Spinal cord (tissue), 10 donors: ENCODE results near the gene TRIM8. TPM values are rescaled to one million over a fixed set of nuclear protein-coding genes. Genes with fewer than 3 reads are reported as not detected.

Experiments used
- DNase-seq, 6 donors: peaks; one replicate each; pipeline versions ENCODE4 v3.0.0 to v3.0.0-alpha.2; 2013 to 2015; ENCODE audit warnings: low spot score in 6 of 6, low read depth in 4 of 6
- H3K27ac ChIP-seq: one replicate; pipeline ENCODE4 v1.5.1; 2013; ENCODE audit warnings: low read depth, low read length, control low read depth
- H3K27me3 ChIP-seq: one replicate; pipeline ENCODE4 v1.6.1; 2013; ENCODE audit warnings: low read length; ENCODE audit not compliant: control insufficient read depth, insufficient read depth
- H3K36me3 ChIP-seq: one replicate; pipeline ENCODE4 v1.6.1; 2013; ENCODE audit warnings: low read length; ENCODE audit not compliant: control insufficient read depth, insufficient read depth
- H3K4me1 ChIP-seq: one replicate; pipeline ENCODE4 v1.6.1; 2013; ENCODE audit warnings: low read length; ENCODE audit not compliant: control insufficient read depth, insufficient read depth
- H3K4me3 ChIP-seq: one replicate; pipeline ENCODE4 v1.5.1; 2013; ENCODE audit warnings: low read depth, low read length, control low read depth
- H3K9me3 ChIP-seq: one replicate; pipeline ENCODE4 v1.6.1; 2013; ENCODE audit warnings: low read length; ENCODE audit not compliant: control insufficient read depth, insufficient read depth
- WGBS: methylation state at CpG from one replicate; pipeline ENCODE4 v1.1.5; 2013; ENCODE audit warnings: missing lambda C conversion rate; ENCODE audit not compliant: insufficient coverage; 5-methylcytosine and 5-hydroxymethylcytosine counted together
- polyA plus RNA-seq, 2 donors: library from polyadenylated mRNA; unstranded; fragments of 120-200 nt; gene quantifications; one replicate each; pipeline ENCODE4 v1.2.1, GENCODE V29; 2013; ENCODE audit not compliant: insufficient read length in 2 of 2
- total RNA-seq, 2 donors: library from RNA; depleted of rRNA in 1 of 2; stranded (reverse); fragments of 120-200 nt in 1 of 2; fragments of >200 nt in 1 of 2; gene quantifications; one replicate each; pipeline versions ENCODE4 v1.2.3 to v1.2.4, GENCODE V29; 2013 to 2014
- donor health status: healthy.

TRIM8 gene
- total and polyA plus RNA-seq, 4 donors, result 42.2 to 156 (median 102) TPM

DNA sequence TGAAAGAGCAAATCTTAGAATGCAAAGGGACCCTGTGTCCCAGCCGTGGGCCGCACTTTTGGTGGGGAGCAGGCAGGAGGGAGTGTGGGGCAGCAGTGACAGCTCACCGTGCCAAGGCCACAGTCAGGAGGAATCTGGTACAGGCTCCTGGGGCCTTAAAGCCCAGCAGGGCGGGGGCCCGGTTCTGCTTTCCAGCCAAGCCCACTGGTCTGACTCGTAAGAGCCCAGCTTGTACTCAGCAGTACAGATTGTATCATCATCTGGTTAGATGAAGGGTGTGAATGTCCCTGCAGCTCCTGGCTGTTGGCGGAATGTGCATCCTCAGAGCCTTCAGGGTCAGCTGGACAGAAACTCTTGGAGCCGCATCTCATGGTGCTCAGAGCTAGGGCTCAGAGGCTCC is 30.5 kb upstream of the TRIM8 start:
- Histone ChIP-seq H3K4me1 (peaks cover 58% of the 10 kb centered on the region), H3K9me3 (no peaks in the 10 kb centered on the region), H3K27me3 (no peaks in the 10 kb centered on the region), H3K4me3 (no peak overlapping the region), H3K36me3 (peaks cover 38% of the 10 kb centered on the region), H3K27ac (peak overlapping the region; percentile 54)
- DNase-seq, result no peak
- WGBS, result 68% methylated on average over 8 of the region's 8 CpGs

DNA sequence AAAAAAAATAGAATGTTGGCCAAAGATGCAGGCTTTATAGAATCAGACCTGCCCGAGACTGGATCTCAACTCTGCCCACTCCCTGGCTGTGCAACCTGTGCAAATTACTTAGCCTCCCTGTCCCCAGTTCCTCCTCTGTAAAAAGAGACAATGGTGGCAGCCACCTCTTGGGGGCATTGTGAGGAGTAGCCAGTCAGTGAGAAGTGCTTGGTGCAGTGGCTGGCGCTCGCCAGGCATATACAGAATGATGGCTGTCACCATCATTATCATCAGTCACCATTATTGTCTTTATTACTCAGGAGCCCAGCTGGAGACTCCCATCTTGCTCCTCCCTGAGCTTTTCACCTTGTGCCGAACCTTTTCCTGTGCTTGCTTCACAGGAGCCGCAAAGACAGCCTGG is 29.4 kb upstream of the TRIM8 start:
- no peaks in the 10 kb centered on the region for H3K9me3 ChIP-seq
- DNase-seq, result no peak
- H3K4me3 ChIP-seq, result no peak overlapping the region
- H3K4me1 ChIP-seq, result peaks cover 69% of the 10 kb centered on the region
- H3K27me3 ChIP-seq, result no peaks in the 10 kb centered on the region
- 76% methylated on average over 5 of the region's 5 CpGs for WGBS
- H3K27ac ChIP-seq, result no peak overlapping the region
- H3K36me3 ChIP-seq, result peaks cover 49% of the 10 kb centered on the region

DNA sequence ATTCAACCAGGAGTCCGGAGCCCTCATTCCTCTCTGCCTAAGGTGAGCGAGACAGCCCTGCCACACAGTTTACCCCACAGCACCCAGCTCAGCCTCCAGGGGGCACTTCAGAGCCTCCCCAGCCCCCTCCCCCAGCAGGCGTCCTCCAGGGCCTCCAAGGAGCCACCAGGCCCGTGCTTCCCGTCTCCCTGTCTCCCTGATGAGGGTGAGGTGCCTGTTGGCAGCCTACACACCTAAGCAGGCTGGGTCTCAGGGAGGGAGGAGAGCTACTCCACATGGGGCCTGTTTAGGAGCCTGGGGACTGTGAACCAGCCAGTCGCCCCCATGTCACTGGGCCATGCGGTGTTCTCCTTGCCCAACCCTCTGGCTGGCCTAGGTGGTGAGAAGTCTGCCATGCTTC is 28.9 kb upstream of the TRIM8 start:
- no peak overlapping the region for H3K27ac ChIP-seq
- H3K4me1 ChIP-seq, result peaks cover 74% of the 10 kb centered on the region
- no peak for DNase-seq
- no peak overlapping the region for H3K4me3 ChIP-seq
- H3K27me3 ChIP-seq, result no peaks in the 10 kb centered on the region
- no peaks in the 10 kb centered on the region for H3K9me3 ChIP-seq
- peaks cover 54% of the 10 kb centered on the region for H3K36me3 ChIP-seq
- WGBS, result 75% methylated on average over 5 of the region's 7 CpGs

DNA sequence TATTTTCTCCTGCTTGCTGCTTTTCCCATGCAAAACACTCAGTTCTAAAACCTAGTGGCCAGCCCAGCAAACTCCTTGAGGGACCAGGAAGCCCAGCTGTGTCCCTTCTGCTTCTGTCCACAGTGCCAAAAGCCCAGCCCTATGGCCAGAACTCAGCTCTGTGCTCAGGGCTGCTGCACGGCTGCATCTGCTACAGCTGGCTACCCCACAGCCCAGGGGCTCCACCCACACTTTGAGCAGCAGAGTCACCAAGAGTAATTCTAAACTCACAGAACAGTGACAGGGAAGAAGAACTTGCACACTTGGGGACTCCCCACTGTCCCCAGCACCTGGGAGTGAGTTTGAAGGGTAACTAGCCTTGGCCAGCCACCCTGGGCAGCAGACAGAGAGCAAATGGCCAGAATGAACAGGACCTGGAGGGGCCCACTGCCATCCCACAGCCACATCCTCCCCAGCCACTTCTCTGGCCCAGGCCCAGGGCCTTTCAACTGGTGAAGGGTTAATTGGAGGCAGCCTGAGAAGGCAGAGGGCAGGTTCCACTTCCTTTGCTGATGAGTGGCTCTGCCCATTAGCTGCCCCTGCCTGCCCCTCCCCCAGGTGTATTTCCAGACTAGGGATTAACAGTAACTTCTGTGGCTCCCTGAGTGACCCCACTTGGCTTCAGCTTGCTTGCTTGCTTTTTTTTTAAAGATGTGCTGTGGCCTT is 28.1 kb upstream of the TRIM8 start:
- Histone ChIP-seq H3K27ac (no peak overlapping the region), H3K36me3 (peaks cover 63% of the 10 kb centered on the region), H3K4me3 (no peak overlapping the region), H3K27me3 (no peaks in the 10 kb centered on the region), H3K9me3 (no peaks in the 10 kb centered on the region), H3K4me1 (peaks cover 80% of the 10 kb centered on the region)
- no peak for DNase-seq
- WGBS, result 14% methylated on average over 1 of the region's 1 CpG

DNA sequence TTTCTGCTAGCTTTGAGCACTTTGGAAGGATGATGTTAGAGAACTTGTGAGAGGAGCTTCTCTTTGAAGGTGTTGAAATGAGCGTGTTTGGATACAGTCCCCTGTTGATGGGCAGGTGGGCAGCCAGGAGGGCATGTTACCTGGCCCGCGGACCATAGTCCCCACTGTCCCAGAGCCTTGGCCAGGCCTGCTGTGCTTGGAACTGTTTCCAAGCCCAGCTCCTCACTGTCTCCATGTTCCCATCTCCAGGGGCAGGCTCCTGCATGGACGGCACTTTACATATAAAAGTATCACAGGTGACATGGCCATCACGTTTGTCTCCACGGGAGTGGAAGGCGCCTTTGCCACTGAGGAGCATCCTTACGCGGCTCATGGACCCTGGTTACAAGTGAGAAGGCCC is 27.2 kb upstream of the TRIM8 start:
- WGBS, result 92% methylated on average over 9 of the region's 9 CpGs
- no peak overlapping the region for H3K27ac ChIP-seq
- no peaks in the 10 kb centered on the region for H3K27me3 ChIP-seq
- DNase-seq, result no peak
- H3K4me1 ChIP-seq, result peaks cover 81% of the 10 kb centered on the region
- H3K36me3 ChIP-seq, result peaks cover 70% of the 10 kb centered on the region
- no peaks in the 10 kb centered on the region for H3K9me3 ChIP-seq
- no peak overlapping the region for H3K4me3 ChIP-seq

DNA sequence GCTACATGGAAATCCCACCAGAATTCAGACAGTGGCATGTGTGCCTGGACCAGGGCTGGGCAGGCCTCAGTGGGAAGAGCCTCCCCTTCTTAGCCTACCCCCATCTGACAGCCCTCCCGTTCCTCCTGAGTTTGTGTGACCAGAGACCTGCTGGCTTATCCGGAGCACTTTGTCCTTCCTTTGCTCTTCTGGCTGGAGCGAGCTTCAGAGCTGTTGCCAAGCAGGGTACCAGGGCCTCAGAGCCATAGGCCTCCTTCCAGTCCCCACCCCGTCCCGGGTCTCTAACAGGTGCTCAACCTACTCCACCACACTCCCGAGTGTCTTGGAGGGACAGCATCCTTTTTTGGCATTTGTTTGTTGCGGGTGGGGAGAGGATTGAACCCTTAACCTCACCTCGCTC is 26.5 kb upstream of the TRIM8 start:
- H3K36me3 ChIP-seq, result peaks cover 72% of the 10 kb centered on the region
- no peak overlapping the region for H3K4me3 ChIP-seq
- H3K27me3 ChIP-seq, result no peaks in the 10 kb centered on the region
- peak overlapping the region; percentile 74 for H3K27ac ChIP-seq
- DNase-seq, result no peak
- 94% methylated on average over 5 of the region's 8 CpGs for WGBS
- peaks cover 77% of the 10 kb centered on the region for H3K4me1 ChIP-seq
- no peaks in the 10 kb centered on the region for H3K9me3 ChIP-seq

DNA sequence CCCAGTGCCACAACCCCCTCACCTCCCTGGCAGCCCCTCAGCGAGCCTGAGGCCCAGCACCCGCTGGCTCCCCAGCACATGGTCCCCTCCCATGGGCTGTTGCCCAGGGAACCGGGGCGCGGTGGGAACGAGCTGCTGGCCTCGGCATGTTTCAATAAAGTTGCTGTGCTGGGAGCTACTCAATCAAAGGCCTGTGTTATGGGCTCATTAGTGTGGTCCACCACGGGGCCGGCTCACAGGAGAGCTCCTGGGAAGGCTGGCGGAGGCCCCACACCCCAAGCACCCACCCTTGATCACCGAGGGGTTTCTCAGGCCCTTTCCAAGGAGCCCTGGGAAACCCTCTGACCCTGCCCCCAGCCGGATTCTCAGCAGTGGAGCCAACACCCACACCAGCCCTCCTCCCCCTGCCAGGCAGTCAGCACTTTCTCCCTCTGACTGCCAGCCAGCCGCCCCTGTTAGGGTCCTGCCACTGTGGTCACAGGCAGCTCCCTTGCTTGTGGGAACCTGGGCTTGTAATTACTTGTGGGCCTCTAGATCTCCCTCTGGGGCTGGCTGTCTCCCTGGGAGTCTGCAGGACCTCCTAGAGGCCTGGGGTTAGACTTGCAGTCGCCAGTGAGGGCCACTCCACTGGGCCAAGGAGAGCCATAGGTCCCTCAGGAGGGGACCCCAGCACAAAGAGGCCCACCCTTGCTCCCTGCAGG is 24.8 kb upstream of the TRIM8 start:
- Histone ChIP-seq H3K27me3 (no peaks in the 10 kb centered on the region), H3K27ac (peak overlapping the region; percentile 74), H3K4me1 (peaks cover 68% of the 10 kb centered on the region), H3K4me3 (no peak overlapping the region), H3K36me3 (peaks cover 72% of the 10 kb centered on the region), H3K9me3 (no peaks in the 10 kb centered on the region)
- WGBS, result 27% methylated on average over 14 of the region's 14 CpGs
- DNase-seq, result peak in 3 of 6 donors; percentile 40 to 78 (median 71)

DNA sequence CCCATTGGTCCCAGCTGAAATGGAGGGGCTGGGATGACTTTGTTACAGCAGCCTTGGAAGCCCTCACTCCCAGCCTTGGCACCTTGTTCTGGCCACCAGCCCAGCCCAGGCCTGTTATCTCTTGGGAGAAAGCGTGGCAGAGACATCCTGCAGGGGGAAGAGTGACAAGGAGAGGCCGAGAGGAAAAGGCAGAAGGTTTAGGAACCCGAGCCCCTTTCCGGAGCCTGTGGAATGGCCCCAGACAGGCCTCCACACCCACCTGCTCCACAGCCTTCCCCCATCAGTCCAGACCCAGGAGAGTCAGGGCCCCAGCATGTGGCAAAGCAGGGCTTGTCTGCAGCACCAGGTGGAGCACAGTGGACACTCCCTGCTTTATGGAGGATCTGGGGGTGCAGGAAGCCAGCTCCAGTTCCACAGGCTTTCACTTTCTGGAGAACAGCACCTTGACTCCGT is 24.1 kb upstream of the TRIM8 start:
- Histone ChIP-seq H3K36me3 (peaks cover 68% of the 10 kb centered on the region), H3K4me1 (peaks cover 69% of the 10 kb centered on the region), H3K27ac (peak overlapping the region; percentile 74), H3K9me3 (no peaks in the 10 kb centered on the region), H3K4me3 (no peak overlapping the region), H3K27me3 (no peaks in the 10 kb centered on the region)
- 69% methylated on average over 1 of the region's 5 CpGs for WGBS
- peak in 2 of 6 donors; percentile 43 to 66 for DNase-seq

DNA sequence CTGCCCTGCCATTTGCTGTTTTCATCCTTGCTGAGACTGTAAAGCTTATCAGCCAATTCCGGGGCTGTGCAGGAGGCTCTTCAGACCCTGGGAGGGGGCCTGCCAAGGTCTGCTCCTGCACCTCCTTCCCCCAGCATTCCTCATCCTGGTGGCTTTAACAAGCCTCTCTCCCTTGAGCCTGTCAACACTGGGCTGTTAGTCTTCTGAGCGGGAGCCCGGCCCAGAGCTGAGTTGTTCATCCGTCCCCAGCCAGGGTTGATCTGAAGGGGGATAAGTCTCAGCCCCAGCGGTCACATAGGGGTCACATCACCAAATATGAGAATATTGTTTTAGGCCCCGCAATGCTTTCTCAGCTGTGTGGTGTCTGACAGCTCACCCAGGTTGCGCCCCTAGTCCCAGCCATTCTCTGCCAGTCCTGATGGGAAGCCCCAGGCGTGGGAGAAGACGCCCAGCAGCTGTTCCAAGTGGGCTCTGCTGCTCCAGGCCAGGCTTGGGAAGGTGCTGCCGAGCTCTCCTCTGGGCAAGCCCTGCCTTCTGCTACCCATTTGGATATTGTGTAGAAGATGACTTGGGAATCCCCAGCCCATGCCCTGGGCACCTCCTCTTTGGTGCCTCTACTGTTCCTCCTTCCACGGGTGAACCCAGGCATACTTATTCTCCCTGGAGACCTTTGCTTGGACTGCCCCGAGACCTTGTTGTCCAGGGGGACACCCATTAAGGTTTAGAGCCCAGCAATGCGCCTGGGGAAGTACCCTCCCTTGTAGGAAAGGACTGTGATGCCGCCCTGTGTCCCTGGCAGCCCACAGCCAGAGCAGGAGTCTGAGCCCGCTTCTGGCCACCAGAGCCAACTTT is 23.5 kb upstream of the TRIM8 start:
- Histone ChIP-seq H3K9me3 (no peaks in the 10 kb centered on the region), H3K36me3 (peaks cover 62% of the 10 kb centered on the region), H3K27me3 (no peaks in the 10 kb centered on the region), H3K4me3 (no peak overlapping the region), H3K4me1 (peaks cover 69% of the 10 kb centered on the region), H3K27ac (peak overlapping the region; percentile 74)
- 72% methylated on average over 14 of the region's 15 CpGs for WGBS
- no peak for DNase-seq
